NCI-H146 treated with DMSO at 0.1 percent for 48 hours (cell line): ENCODE data around the gene NOP56.

Experiments
- DNase-seq: peaks from one replicate; lab custom pipeline; 2025; ENCODE audit not compliant: unreplicated experiment; lab: John Stamatoyannopoulos, UW

The NOP56 gene

DNA sequence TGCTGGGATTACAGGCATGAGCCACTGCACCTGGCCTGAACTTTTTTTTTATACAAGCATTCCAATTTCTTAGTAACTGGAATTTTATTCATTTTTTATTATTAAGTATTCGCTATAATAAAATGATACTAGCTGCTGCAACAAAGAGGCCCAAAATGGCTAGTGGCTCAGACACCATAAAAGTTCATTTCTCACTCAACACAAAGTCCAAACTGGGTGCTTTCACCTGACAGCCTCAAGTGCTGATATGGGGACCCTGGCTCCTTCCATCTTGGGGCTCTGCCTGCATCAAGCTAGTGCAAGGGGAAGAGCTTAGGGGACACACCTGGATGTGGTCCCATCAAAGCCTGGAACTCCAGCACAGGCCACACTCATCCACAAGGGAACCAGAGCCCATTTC, 12.2 kb upstream of the NOP56 start:
- no peak for DNase-seq

DNA sequence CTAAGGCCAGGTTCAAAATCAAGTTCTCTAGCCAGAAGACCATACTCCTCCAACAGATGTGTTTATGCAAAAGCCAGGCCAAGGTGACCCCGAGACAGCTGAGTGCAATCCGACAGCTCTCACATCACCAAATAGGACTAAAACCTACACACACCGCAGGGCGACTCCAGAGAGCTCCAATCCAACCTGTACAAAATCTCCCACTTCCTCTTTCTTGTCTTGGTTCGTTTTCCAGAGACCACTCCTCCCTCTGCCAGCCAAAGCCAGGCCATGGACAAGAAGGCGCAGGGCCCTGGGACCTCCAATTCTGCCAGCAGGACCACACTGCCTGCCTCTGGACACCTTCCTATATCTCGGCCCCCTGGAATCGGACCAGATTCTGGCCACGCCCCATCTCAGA, 11.5 kb upstream of the NOP56 start:
- no peak for DNase-seq

- DNase-seq = no peak
Observed at GRCh38 chr20:2643708-2644107, 8.7 kb upstream of the NOP56 start.

GRCh38 chr20:2652724-2653555, 508 bp downstream of the NOP56 start:
- DNase-seq = no peak

GRCh38 chr20:2653556-2654383, 1.3 kb downstream of the NOP56 start:
- DNase-seq = no peak

DNA sequence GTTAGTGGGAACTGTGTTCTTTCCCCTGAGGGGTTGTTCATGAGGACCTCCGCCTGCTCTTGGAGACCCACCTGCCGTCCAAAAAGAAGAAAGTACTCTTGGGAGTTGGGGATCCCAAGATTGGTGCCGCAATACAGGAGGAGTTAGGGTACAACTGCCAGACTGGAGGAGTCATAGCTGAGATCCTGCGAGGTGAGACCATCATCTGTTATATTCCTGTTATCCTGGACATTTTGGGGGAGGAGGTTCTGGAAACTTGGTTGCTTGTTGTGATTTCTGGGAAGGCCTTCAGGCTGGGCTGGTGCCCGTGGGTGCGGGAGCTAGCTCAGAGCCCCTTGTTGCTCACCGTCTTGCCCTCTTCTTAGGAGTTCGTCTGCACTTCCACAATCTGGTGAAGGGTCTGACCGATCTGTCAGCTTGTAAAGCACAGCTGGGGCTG, 2.0 kb downstream of the NOP56 start:
- DNase-seq = no peak

DNA sequence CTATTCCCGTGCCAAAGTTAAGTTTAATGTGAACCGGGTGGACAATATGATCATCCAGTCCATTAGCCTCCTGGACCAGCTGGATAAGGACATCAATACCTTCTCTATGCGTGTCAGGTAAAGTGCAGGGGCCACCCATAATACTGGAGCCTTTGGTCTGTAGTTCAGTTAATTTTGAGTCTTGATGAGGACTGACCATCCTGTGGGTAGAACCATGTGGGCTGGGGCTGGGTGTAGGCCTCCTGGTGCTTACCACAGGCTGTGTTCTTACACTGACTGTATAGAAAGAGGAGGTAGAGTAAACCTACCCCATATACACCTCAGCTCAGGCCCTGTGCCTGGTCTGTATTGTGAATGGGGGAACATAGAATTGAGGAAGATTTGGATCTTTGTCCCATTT, 2.4 kb downstream of the NOP56 start:
- no peak for DNase-seq

DNA sequence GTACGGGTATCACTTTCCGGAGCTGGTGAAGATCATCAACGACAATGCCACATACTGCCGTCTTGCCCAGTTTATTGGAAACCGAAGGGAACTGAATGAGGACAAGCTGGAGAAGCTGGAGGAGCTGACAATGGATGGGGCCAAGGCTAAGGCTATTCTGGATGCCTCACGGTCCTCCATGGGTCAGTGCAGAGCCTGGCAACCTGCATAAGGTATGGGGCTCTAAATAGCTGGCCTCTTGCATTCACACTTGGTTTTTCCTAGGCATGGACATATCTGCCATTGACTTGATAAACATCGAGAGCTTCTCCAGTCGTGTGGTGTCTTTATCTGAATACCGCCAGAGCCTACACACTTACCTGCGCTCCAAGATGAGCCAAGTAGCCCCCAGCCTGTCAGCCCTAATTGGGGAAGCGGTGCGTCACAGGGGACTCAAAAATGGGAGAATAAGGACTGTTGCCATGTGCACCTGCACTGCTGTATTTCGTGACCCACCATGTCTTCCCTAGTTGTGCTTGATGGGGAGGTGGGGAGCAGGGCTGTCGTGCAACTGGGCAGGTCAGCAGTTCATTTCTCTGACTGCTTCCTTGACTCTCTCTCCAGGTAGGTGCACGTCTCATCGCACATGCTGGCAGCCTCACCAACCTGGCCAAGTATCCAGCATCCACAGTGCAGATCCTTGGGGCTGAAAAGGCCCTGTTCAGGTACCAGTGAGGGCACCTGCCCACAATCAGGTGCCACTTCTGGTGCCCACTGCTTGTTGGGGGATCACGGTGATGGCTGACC, 3.1 kb downstream of the NOP56 start:
- no peak for DNase-seq

DNA sequence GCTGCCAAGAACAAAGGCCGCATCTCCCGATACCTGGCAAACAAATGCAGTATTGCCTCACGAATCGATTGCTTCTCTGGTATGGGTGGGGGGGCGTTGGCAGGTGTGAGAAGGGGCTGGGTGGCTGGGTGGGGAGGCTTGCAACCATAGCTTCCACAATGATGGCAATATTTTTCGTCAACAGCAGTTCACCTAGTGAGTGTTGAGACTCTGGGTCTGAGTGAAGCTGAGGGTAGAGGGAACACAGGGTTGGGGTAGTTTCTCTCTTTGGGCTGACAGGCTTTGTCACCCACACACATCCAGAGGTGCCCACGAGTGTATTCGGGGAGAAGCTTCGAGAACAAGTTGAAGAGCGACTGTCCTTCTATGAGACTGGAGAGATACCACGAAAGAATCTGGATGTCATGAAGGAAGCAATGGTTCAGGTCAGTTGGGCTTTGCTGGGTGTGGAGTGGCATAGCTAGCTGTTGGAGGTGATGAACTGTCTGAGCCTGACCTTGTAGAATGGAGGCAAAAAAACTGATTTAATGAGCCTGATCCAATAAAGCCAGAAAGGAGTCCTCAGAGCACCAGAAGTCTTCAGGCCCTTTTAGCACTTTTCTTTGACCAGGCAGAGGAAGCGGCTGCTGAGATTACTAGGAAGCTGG, 4.2 kb downstream of the NOP56 start:
- DNase-seq = no peak

- no peak for DNase-seq
Observed at GRCh38 chr20:2657241-2657640, 4.8 kb downstream of the NOP56 start.

GRCh38 chr20:2657674-2658073, 5.2 kb downstream of the NOP56 start:
- no peak for DNase-seq

DNA sequence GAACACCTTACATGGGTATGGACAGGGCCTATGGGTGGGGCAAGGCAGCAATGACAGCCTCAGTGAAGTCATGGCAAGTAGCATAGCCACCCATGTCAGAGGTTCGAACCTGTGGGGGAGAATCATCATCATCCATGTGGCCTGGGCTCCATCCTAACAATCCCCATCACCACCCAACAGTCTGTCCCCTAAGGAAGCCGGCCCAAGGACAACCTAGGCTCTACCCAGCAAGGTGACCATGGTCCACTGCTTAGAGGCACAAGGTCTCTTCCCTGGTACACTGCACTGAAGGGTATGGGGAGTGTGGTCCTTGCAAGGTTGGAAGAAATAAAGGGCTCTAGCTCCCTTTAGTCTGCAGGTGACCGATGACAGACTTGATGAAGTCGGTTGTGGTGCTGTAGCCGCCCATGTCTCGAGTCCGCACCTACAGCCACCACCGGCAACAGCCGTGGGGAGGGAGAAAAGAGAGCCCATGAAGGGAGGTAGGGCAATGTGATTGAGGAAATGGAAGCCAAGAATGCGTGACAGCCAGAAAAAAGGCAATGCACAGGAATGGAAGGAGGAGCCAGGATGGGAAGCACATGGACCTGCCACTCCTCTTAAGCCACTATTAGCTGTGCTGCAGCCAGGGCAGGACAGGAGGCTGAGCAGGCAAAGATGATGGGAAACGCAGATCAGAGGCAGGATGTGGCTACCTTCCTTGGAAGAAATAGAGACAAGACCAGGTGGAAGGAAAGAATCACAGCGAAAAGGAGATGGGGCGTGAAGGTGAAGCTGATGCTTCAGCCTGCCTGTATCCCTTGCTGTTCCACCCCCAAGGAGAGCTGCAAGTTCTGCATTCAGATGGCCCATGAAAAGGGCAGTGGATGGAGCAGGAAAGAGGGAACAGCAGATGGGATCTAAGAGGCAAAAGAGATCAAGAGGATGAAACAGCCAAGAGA, 6.3 kb downstream of the NOP56 start:
- DNase-seq = no peak

DNA sequence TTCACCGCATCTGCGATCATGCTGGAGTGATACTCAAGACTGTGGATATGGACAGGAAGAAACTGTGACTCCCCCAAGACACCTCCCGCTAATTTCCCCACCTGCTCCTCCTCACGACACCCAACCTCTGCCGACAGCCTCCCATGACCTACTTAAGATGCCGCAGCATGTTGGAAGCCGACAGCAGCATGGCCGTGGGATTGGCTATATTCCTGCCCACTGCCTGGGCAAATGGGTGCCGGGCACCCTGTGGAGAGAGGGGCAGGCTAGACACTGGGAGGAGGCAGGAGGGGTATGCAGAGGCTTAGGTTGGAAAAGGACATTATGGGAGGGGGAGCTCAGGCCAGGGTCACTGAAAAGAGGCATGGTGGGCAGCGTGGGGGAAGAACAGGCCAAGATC, 7.1 kb downstream of the NOP56 start:
- no peak for DNase-seq

- no peak for DNase-seq
Observed at GRCh38 chr20:2663364-2663886, 11.0 kb downstream of the NOP56 start.

GRCh38 chr20:2663887-2664719, 11.7 kb downstream of the NOP56 start, which contains the start of gene IDH3B:
TSS of gene IDH3B (minus strand) at chr20:2664216. CDS start at chr20:2664188, 28 bp downstream.
- DNase-seq = peak; percentile 95

GRCh38 chr20:2671977-2672376, 19.5 kb downstream of the NOP56 start:
- DNase-seq = no peak

- DNase-seq = no peak
Observed at GRCh38 chr20:2672446-2672845, 20.0 kb downstream of the NOP56 start.

GRCh38 chr20:2673453-2673852, 21.0 kb downstream of the NOP56 start:
- no peak for DNase-seq

DNA sequence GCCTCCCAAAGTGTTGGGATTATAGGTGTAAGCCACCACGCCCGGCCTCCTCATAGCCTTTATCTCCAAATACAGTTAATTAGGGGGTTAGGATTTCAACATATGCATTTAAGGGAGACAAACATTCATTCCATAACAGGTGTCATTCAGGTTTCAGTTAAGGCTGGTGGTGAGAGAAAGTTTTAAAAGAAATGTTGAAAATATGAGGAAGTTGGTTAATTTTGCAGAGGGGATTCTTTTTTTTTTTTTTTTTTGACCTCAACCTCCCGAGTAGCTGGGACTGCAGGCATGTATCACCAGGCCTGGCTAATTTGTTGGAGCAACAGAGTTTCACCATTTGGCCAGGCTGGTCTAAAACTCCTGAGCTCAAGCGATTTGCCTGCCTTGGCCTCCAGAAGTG, 27.6 kb downstream of the NOP56 start:
- DNase-seq = no peak
